ENCODE data around the gene GIT1.

- TF ChIP-seq, protein P1, sequence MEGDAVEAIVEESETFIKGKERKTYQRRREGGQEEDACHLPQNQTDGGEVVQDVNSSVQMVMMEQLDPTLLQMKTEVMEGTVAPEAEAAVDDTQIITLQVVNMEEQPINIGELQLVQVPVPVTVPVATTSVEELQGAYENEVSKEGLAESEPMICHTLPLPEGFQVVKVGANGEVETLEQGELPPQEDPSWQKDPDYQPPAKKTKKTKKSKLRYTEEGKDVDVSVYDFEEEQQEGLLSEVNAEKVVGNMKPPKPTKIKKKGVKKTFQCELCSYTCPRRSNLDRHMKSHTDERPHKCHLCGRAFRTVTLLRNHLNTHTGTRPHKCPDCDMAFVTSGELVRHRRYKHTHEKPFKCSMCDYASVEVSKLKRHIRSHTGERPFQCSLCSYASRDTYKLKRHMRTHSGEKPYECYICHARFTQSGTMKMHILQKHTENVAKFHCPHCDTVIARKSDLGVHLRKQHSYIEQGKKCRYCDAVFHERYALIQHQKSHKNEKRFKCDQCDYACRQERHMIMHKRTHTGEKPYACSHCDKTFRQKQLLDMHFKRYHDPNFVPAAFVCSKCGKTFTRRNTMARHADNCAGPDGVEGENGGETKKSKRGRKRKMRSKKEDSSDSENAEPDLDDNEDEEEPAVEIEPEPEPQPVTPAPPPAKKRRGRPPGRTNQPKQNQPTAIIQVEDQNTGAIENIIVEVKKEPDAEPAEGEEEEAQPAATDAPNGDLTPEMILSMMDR (IDR thresholded peaks at IDR 0.05) = no peak
- no peak for TF ChIP-seq POLR2A (IDR thresholded peaks at IDR 0.05)
Observed at GRCh38 chr17:29544066-29544465, 45.4 kb downstream of the GIT1 start.
